GM23248 (cell line): Measurements from ENCODE around the gene AGPAT2.

Experiments used
- EZH2 ChIP-seq: fragments of 200-600 bp; sonication (generic); IDR thresholded peaks from 2 replicates; pipeline ENCODE4 v1.6.1; 2018; ENCODE audit warnings: antibody characterized with exemption, mild to moderate bottlenecking; ENCODE audit not compliant: insufficient read depth, poor library complexity, severe bottlenecking
- EZH2phosphoT487 ChIP-seq: fragments of 200-600 bp; sonication (generic); IDR thresholded peaks from 2 replicates; pipeline ENCODE4 v1.6.1; 2018; ENCODE audit warnings: antibody characterized with exemption, moderate library complexity, mild to moderate bottlenecking, low read depth; ENCODE audit not compliant: insufficient read depth

DNA sequence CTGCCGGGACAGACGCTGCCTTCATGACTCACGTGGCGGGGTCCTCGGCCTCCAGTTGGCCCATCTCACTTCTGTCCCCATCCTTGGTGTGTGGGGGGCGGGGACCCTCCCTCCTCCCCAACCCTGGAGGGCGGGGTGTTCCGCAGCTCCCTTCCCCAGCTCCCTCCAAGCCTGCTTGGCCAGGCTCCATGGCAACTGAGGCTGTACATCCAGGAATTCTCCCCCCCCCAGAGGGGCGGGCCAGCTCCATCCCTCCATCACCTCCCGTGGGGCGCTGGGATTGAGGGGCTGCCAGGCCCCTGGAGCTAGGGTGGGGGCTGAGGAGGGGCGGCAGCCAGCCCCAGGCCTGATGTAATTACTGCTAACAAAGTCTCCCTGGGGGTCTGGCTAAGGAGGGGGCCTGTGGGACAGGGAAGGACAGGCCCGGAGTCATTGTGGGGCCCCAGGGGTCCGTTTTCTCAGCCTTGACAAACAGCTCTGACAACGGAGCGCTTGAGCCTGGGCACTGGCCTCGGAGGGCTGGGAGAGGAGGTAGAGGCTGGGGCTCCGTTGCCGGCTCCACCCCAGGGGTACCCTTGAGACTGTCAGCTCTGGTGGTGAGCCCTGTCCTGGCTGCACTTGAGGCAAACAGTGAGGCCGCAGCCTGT lies 33.1 kb upstream of the AGPAT2 start:
- TF ChIP-seq EZH2 = no peak
- TF ChIP-seq EZH2phosphoT487 = no peak
